A549 treated with DMSO at 1 μM for 4 hours (cell line): Measurements from ENCODE around the gene ALDH2. TPM values are rescaled to one million over a fixed set of nuclear protein-coding genes. Genes with fewer than 3 reads are reported as not detected.

Source experiments
- total RNA-seq: library from RNA; stranded (reverse); fragments of 200-300 nt; extraction: Qiagen RNA extraction; gene quantifications from 5 replicates; pipeline ENCODE4 v1.2.3, GENCODE V29; 2022; ENCODE audit warnings: low read depth

Gene ALDH2
- 81.1 to 93.8 TPM (median 88.2 TPM) in 5 replicates for total RNA-seq

DNA sequence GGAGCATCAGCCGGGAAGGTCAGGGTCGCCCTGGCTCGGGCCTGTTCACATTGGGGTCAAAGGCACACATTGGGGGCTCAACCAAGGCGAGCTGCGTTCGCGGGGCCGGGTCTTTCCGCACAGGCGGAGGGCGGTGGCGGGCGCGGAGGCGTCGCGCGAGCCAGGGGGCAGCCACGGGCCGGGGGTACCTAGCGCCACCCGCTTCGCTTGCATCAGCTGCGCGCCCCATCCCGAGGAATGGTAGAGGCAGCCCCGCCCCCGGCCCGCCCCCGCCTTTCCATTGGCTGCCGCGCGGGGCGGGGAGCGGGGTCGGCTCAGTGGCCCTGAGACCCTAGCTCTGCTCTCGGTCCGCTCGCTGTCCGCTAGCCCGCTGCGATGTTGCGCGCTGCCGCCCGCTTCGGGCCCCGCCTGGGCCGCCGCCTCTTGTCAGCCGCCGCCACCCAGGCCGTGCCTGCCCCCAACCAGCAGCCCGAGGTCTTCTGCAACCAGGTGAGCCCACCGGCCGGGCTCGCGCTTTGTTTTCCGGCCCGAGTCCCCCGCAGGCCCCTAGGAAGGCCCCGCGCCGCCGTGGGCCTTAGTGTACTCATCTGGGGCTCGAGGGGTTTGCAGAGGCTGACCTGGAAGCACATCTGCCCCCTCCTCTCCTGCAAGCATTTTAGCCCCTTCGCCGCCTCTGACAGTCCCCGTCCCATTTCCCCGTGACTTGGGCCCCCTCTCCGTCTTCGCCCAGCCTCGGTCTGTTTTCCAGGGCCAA lies at the start of gene ALDH2:
Gene ALDH2, plus strand, starts transcription at position 326 of the 754 bp plus-strand sequence. Its CDS starts 50 bp downstream, at position 376.

DNA sequence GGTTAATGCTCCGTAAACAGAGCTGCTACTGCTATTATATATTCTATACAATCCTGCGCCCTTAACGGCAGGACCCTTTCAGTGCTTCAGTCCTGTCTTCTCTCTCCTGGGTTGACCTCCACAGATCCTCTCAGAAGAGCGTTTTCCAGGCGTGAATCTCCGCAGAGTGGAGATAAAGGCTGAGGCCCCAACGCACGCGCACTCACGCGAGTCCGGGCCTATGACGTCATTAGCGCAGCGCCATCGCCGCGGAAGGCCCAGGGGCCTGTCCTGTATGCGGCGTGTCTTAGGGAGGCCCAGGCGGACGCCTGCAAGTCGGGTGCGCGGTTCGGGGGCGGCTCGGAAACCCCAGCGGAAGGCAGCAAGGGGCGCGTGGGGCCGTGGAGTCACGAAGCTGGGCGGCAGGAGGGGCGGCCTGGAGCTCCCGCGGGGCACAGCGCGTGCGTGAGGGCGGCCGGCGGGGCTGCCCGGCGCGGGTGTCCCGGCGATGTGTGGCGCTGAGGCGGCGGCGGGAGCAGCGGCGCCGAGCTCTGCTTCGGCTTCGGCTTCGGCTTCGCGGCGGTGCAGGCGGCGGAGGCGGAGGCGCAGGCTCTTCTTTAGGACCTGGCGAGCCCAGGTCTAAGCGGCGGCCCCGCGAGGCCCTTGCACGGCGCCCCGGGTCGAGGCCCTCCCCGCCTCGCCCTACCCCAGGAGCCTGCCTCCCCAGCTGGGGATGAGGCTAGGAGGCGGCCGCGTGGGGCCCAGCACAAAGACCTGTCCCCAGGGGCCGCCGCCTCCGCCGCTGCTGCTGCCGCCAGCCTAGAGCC lies 75.2 kb downstream of the ALDH2 start, which contains the start of gene MAPKAPK5:
Gene MAPKAPK5, plus strand, starts transcription at position 479 of the 806 bp plus-strand sequence. CDS start 506 bp downstream, outside the sequence.

Other genes starting within 250 kb of the ALDH2 start
- gene ATXN2, start 167.6 kb upstream of the ALDH2 start, total RNA-seq: 41.9 to 48.3 TPM (median 43.2 TPM) in 5 replicates
- gene BRAP, start 81.0 kb upstream of the ALDH2 start, total RNA-seq: 11.6 to 16.8 TPM (median 14.4 TPM) in 5 replicates
- gene ACAD10, start 80.9 kb upstream of the ALDH2 start, total RNA-seq: 9.2 to 13.0 TPM (median 11.6 TPM) in 5 replicates
- 46.4 to 57.4 TPM (median 56.6 TPM) in 5 replicates for gene MAPKAPK5, start 75.3 kb downstream of the ALDH2 start, total RNA-seq
- gene TMEM116, start 246.2 kb downstream of the ALDH2 start, total RNA-seq: 5.0 to 8.9 TPM (median 6.4 TPM) in 5 replicates
- gene ERP29, start 246.5 kb downstream of the ALDH2 start, total RNA-seq: 120 to 132 TPM (median 126 TPM) in 5 replicates